Myocyte (in vitro differentiated cells): ENCODE data around the gene AP2B1. TPM values are rescaled to one million over a fixed set of nuclear protein-coding genes. Genes with fewer than 3 reads are reported as not detected.
"Not testable (repeated sequence)": the region's sequence is repeated elsewhere in the genome, so short reads cannot be mapped to it uniquely, and the experiment has no call there.

ENCODE experiments used
- DNase-seq: peaks from one replicate; pipeline ENCODE4 v3.0.0-alpha.2; 2012; ENCODE audit warnings: low read depth
- total RNA-seq: library from RNA; depleted of rRNA; stranded (reverse); fragments of >200 nt; gene quantifications from 2 replicates; pipeline ENCODE4 v1.2.3, GENCODE V29; 2014

Gene AP2B1
- total RNA-seq, 1 donor from 2014 or later: 47.0 TPM

- no peak for DNase-seq
Observed at GRCh38 chr17:35575759-35576158, 11.4 kb upstream of the AP2B1 start.

DNA sequence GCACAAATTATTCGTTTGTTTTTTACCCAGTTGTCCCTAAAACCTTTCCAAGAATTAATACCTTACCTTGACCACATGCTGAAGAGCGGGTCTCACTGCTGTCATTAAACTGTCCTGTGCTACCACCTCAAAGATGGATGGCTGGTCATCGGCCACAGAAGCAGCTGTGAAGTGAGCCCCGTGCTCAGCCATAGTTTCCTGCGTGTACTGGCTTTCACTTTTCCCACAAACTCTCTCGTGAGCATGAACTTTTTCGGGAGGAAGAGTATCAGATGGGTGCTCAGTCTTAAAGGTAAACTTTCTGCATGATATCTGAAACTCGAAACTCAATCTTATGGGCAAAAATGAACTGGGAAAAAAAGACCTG lies 9.3 kb upstream of the AP2B1 start:
- peak; percentile 59 for DNase-seq

DNA sequence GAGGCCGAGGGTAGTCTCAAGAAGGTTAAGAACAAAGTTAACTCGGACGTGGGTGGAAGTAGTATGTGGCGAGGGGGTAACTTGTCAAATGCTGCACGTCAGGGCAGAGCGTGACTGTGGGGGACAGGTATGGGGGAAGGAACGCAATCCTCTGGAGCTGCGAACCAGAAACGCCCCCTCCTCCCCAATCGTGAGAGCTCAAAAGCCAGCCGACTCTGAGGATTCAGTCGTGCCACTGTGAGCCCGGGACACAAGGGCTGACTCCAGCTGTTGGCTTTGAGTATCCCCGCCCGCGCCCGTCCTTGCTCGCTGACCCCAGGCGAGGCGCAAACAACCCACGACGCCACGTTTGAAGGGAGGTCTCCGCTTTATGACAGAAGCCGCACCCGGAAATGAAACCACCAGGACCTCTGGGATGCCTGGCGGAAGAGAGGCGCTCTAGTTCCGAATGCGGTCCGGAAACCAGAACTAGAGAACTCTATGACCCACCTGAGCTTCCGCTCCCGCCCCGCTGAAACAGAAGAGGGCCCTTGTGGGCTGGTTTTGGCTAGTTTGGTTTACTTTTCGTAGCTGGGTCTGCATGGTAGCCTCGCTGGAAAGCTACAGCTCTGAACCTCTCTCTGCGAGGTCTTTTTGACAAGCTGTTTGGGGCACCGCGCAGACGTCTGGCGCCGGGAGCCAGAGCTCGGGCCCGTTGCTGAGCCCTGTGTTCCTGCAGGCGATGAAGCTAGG lies 8.8 kb upstream of the AP2B1 start, which contains the start of gene PEX12:
Gene PEX12, minus strand, starts transcription at position 375 of the 732 bp plus-strand sequence. CDS start 550 bp downstream, outside the sequence.
- DNase-seq: peak; percentile 96

DNA sequence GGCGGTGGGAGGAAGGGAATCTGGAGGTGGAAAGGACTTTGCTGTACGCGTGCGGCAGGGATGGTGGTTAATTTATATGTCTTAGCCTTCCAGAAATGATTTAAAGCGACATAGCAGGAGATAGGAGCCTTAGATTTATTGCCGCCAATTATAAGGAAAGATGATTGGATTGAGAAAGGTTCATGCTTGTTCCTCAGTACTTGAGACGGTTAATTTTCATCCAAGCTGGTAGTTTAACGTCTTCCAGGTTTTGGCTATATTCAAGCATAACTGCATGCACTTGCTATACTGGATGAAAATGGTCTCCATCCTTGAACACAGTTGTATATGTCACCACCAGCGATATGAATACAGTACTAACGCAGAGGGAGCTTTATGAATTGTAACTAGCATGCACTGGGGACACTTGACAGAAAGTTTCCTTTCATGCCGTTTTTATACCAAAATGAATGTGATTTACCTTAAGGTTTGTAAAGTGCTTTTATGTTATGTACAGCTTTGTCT lies 8.1 kb upstream of the AP2B1 start:
- DNase-seq: no peak

DNA sequence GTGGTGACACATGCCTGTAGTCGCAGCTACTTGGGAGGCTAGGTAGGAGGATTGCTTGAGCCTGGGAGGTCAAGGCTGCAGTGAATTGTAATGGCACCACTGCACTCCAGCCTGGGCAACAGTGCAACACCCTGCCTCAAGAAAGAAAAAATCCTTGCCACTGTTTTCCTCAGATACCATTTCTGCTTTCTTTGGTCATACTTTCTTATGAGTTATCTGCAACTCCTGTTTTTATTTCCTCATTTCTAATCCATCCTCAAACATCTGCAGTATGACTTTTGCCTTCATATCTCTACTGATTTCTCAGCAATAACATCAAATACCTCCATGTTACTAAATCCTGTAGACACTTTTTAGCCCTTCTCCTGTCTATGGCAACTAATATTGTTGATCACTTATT lies 3.1 kb upstream of the AP2B1 start:
- no peak for DNase-seq

GRCh38 chr17:35586569-35587073 lies 501 bp upstream of the AP2B1 start:
- no peak for DNase-seq

DNA sequence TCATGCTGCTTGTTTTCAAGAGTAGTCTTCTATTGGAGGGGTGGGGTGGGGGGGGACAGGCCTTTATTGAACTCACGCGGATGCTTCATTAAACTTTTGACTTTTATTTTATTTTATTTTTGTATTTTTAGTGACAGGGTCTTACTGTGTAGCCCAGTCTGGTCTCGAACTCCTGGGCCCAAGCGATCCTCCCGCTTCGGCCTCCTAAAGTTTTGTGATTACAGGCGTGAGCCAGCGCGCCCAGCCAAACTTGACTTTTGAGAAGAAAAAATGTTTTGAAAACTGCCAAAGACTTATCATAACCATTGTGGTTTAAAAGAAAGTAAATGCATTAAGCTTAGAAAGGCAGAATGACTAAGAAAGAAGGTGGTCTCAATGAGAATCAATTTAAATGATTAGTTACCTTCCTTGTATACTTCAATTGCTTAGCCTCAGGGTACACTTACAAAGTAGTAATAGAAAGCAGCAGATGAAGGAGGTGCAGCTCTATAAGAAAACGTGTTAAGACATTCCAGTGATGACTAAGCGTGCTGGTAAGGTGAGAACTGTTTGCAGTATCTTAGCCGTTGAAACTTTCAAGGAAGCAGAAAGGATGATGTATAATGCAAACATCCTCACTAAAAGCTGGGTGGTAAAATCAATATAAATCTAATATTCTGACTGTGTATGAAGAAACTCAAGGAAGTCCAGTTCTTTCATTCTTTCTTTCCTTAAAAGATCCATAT lies 1.2 kb downstream of the AP2B1 start:
- DNase-seq: peak; percentile 9

DNA sequence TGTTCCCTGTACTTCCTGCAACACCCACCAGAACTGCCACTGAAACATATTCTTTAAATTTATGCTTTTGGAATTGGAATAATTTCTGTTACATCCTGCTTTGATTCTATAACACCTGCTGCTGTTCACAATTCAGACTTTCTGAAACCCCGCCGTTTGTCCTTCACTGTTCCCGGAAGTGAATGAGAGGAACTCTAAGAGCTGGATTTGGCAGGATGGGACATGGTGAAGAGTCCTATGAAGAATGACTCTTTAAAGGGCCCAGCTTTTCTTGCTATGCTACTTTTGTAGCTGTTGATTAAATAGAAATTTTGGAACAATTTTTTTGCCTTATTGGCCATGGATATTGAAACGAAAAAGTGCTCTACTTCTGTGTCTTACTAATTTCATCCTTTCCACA lies 8.9 kb downstream of the AP2B1 start:
- no peak for DNase-seq

- no peak for DNase-seq
Observed at GRCh38 chr17:35596530-35597233, 9.6 kb downstream of the AP2B1 start.

GRCh38 chr17:35597604-35598003 lies 10.5 kb downstream of the AP2B1 start:
- no peak for DNase-seq

DNA sequence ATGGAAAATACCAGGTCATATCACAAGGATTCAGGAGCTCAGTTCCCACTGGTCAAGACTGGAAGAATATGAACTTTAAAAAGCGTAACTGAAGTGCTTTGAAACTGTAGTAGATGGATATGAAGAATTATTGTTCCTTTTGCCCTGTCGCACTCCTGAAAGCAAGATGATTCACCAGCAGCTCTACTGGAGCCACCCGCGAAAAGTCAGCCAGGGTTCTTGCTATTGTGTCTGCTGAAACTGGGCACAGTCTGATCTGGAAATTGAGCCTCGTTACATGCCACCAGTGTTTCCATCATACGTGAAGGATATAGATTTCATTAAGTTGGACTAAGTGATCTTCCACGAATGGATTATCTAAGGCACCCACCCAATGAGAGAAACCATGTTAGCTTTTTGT lies 16.6 kb downstream of the AP2B1 start:
- no peak for DNase-seq

- DNase-seq: no peak
Observed at GRCh38 chr17:35605678-35606077, 18.6 kb downstream of the AP2B1 start.

- DNase-seq: no peak
Observed at GRCh38 chr17:35607239-35607847, 20.2 kb downstream of the AP2B1 start.

GRCh38 chr17:35609831-35610230 lies 22.7 kb downstream of the AP2B1 start:
- DNase-seq: no peak

DNA sequence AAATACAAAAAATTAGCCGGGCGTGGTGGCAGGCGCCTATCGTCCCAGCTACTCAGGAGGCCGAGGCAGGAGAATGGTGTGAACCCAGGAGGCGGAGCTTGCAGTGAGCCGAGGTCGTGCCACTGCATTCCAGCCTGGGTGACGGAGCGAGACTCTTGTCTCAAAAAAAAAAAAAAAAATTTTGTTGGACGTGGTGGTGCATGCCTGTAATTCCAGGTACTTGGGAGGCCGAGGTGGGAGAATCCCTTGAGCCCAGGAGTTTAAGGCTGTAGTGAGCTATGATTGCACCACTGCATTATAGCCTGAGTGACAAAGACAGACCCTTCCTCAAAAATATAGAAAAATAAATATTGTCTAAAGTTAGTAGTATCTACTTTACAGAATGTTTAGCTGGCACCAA lies 23.6 kb downstream of the AP2B1 start:
- not testable (repeated sequence) for DNase-seq

- peak; percentile 56 for DNase-seq
Observed at GRCh38 chr17:35612924-35613521, 25.9 kb downstream of the AP2B1 start.

GRCh38 chr17:35614810-35615209 lies 27.7 kb downstream of the AP2B1 start:
- no peak for DNase-seq

DNA sequence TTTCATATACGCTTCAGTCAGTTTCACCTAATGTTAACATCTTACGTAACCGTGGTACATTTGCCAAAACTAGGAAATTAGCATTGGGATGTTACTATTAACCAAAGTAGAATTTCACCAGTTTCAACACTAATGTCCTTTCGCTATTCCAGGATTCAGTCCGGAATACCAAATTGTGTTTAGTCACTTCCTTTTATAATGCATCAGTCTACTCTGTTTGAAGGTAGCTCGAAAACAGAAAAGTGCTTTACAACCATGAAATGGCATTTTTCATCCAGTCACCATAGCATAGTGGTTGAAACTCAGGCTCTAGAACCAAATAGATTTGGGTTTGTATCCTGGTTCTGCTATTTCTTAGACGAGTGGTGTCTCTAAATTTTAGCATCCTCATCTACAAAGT lies 29.4 kb downstream of the AP2B1 start:
- no peak for DNase-seq

DNA sequence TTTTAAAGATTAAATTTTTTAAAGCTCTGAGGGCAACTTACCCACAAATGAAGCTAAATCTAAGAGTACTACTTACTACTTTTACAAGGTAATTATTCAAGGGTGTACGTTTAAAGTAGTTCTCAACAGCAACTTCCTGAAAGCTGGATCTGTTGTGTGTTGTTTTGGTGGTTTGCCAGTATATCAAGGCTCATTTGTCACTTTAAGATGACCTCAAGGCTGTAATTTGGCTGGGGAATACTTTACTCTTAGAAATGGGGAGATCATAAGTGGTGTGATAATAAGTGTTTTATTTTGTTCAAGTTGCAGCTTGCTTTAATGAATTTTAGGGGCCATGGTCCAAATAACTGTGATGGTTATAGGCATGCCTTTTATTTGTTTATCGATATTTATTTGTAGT lies 30.4 kb downstream of the AP2B1 start:
- DNase-seq: peak; percentile 18

- DNase-seq: no peak
Observed at GRCh38 chr17:35618628-35619027, 31.5 kb downstream of the AP2B1 start.

DNA sequence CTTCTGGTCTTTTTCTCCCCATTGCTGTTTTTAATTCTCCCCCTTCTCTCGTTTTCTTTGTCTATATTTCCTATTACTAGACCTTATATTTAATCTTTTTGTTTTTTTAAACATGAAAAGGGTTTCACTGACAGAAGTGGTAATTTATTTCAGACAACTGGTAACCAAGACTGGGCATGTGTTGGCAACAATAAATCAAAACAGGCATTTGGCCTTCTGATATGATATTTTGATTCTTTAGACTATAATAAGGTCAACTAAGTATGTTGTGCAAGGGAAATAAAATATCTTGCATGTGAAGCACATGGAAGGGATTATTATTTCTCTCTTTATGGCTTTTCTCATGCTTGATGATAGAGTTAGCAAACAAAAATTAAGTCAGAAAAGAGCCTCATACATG lies 34.6 kb downstream of the AP2B1 start:
- DNase-seq: peak; percentile 67
